CD14-positive monocyte (primary cell): ENCODE data around the gene RS1. TPM values are rescaled to one million over a fixed set of nuclear protein-coding genes. Genes with fewer than 3 reads are reported as not detected.
A peak's percentile ranks its signal among the peaks of the same experiment; 100 is the strongest.

Experiments
- DNase-seq, 3 donors: peaks; one replicate each; pipeline ENCODE4 v3.0.0-alpha.2; 2011 to 2022
- H2AFZ ChIP-seq: 2 replicates; pipeline ENCODE4 v1.6.0; 2012; ENCODE audit warnings: mild to moderate bottlenecking, low read depth, low read length, inconsistent platforms; ENCODE audit not compliant: insufficient read depth, poor library complexity, severe bottlenecking
- H3K27ac ChIP-seq, 2 donors: 1 replicate in 1 of 2; 2 replicates in 1 of 2; pipeline ENCODE4 v1.5.1; 2012 to 2013; ENCODE audit warnings: low read length in 2 of 2, control low read depth in 1 of 2, inconsistent platforms in 1 of 2, low read depth in 1 of 2, mild to moderate bottlenecking in 1 of 2
- H3K27me3 ChIP-seq, 2 donors: one replicate each; pipeline versions ENCODE4 v1.6.0 to v1.6.1; 2011 to 2013; ENCODE audit warnings: low read length in 2 of 2; ENCODE audit not compliant: control insufficient read depth in 2 of 2, insufficient read depth in 2 of 2
- H3K36me3 ChIP-seq, 2 donors: replicated peaks in 1 of 2; 1 replicate in 1 of 2; 2 replicates in 1 of 2; pipeline versions ENCODE4 v1.5.1 to v1.6.1; 2012 to 2013; ENCODE audit warnings: low read length in 2 of 2, control low read depth in 1 of 2, inconsistent platforms in 1 of 2, mild to moderate bottlenecking in 1 of 2; ENCODE audit not compliant: insufficient read depth in 2 of 2, control insufficient read depth in 1 of 2
- H3K4me1 ChIP-seq, 2 donors: 1 replicate in 1 of 2; 2 replicates in 1 of 2; pipeline versions ENCODE4 v1.5.1 to v1.6.1; 2012 to 2013; ENCODE audit warnings: low read length in 2 of 2, control low read depth in 1 of 2, inconsistent platforms in 1 of 2, mild to moderate bottlenecking in 1 of 2, moderate library complexity in 1 of 2; ENCODE audit not compliant: insufficient read depth in 2 of 2, control insufficient read depth in 1 of 2
- H3K4me2 ChIP-seq: replicated peaks from 2 replicates; pipeline ENCODE3; 2012; ENCODE audit warnings: low read length, moderate library complexity, mild to moderate bottlenecking; ENCODE audit not compliant: poor library complexity, severe bottlenecking; ENCODE audit errors: extremely low read depth
- H3K4me3 ChIP-seq, 3 experiments: fragments of 200-600 bp in 1 of 3; sonication (generic) in 1 of 3; replicated peaks in 1 of 3; 1 replicate in 2 of 3; 2 replicates in 1 of 3; pipeline ENCODE4 v1.5.1; 2011 to 2013; ENCODE audit warnings: low read length in 3 of 3, mild to moderate bottlenecking in 3 of 3, control low read depth in 2 of 3, low read depth in 2 of 3, inconsistent platforms in 1 of 3, moderate library complexity in 1 of 3
- H3K79me2 ChIP-seq: 2 replicates; pipeline ENCODE4 v1.6.0; 2012; ENCODE audit warnings: mild to moderate bottlenecking, control low read depth, inconsistent platforms, low read length, moderate library complexity; ENCODE audit not compliant: insufficient read depth
- H3K9ac ChIP-seq: 2 replicates; pipeline ENCODE4 v1.6.0; 2017; ENCODE audit warnings: low read length, mild to moderate bottlenecking; ENCODE audit not compliant: insufficient read depth, poor library complexity, severe bottlenecking
- H3K9me3 ChIP-seq, 2 donors: replicated peaks in 1 of 2; 1 replicate in 1 of 2; 2 replicates in 1 of 2; pipeline versions ENCODE4 v1.5.1 to v1.6.1; 2012 to 2013; ENCODE audit warnings: low read length in 2 of 2, control low read depth in 1 of 2; ENCODE audit not compliant: control insufficient read depth in 1 of 2, insufficient read depth in 1 of 2
- H4K20me1 ChIP-seq: 2 replicates; pipeline ENCODE4 v1.6.0; 2012; ENCODE audit warnings: mild to moderate bottlenecking, low read length, control low read depth, moderate library complexity; ENCODE audit not compliant: insufficient read depth
- H3K27ac Mint-ChIP-seq, 7 donors: one replicate each; pipeline ENCODE4 v1.8.0; 2020; ENCODE audit warnings: mild to moderate bottlenecking in 7 of 7, mixed read lengths in 7 of 7, moderate library complexity in 6 of 7, inconsistent platforms in 2 of 7
- H3K27me3 Mint-ChIP-seq, 3 donors: one replicate each; pipeline ENCODE4 v1.8.0; 2021 to 2022; ENCODE audit warnings: low read depth in 3 of 3, mild to moderate bottlenecking in 3 of 3, mixed read lengths in 3 of 3, moderate library complexity in 3 of 3, inconsistent platforms in 1 of 3
- H3K36me3 Mint-ChIP-seq, 2 donors: one replicate each; pipeline ENCODE4 v1.8.0; 2020; ENCODE audit warnings: mixed read lengths in 2 of 2, inconsistent platforms in 1 of 2, mild to moderate bottlenecking in 1 of 2
- H3K4me1 Mint-ChIP-seq: one replicate; pipeline ENCODE4 v1.8.0; 2020; ENCODE audit warnings: mild to moderate bottlenecking, mixed read lengths
- H3K4me3 Mint-ChIP-seq, 2 donors: one replicate each; pipeline ENCODE4 v1.8.0; 2020; ENCODE audit warnings: mild to moderate bottlenecking in 2 of 2, mixed read lengths in 2 of 2, moderate library complexity in 1 of 2
- H3K9me3 Mint-ChIP-seq, 7 donors: one replicate each; pipeline ENCODE4 v1.8.0; 2020 to 2022; ENCODE audit warnings: mixed read lengths in 7 of 7, mild to moderate bottlenecking in 6 of 7, moderate library complexity in 6 of 7, inconsistent platforms in 2 of 7
- WGBS: methylation state at CpG from one replicate; pipeline ENCODE4 v1.1.5; 2013; ENCODE audit warnings: missing lambda C conversion rate; ENCODE audit not compliant: insufficient coverage; 5-methylcytosine and 5-hydroxymethylcytosine counted together
- intact Hi-C, 2 donors: fragments of 100-400 bp; cut with micrococcal nuclease; formaldehyde crosslinking; loops; one replicate each; pipeline versions ENCODE4 v1.15.0 to v1.15.1; 2023
- polyA plus RNA-seq, 3 donors: library from polyadenylated mRNA; depleted of rRNA in 1 of 3; unstranded in 2 of 3; stranded (reverse) in 1 of 3; fragments of 300-500 nt in 2 of 3; fragments of >200 nt in 1 of 3; fragmentation: Illumina TruSeq in 2 of 3; gene quantifications; 1 replicate in 2 of 3; 2 replicates in 1 of 3; pipeline ENCODE4 v1.2.3, GENCODE V29; 2012 to 2021
- TF ChIP-seq, protein P1 (sequence below): fragments of 200-600 bp; IDR thresholded peaks from one replicate; pipeline ENCODE4 v1.8.0; 2022; ENCODE audit warnings: antibody characterized with exemption, mild to moderate bottlenecking

The RS1 gene
- polyA plus RNA-seq, 3 donors, result 0.08 TPM; not detected in 2

DNA sequence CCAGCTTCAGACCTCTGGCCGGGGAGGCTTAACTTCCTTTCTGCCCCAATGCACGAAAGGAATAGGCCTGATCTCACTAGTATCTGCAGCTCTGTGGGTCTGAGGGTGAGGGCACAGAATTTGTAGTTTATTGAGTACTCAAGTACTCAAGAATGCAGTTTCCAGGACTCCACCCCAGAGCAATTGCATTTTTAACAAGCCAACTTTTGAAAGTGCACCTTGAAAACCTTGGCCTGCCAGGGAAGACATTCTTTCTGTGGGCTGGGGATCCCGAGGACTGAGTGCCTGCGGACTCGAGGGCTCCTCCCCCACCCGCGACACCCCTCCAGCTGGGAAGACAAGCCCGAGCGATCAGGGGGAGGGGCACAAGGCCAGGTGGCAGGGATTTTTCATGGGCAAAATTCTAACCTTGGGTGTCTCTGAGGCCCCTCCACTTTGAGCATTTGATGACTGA, 22.4 kb downstream of the RS1 start:
- Mint-ChIP-seq H3K4me3 (no peak overlapping the region), H3K36me3 (no peaks in the 10 kb centered on the region)

DNA sequence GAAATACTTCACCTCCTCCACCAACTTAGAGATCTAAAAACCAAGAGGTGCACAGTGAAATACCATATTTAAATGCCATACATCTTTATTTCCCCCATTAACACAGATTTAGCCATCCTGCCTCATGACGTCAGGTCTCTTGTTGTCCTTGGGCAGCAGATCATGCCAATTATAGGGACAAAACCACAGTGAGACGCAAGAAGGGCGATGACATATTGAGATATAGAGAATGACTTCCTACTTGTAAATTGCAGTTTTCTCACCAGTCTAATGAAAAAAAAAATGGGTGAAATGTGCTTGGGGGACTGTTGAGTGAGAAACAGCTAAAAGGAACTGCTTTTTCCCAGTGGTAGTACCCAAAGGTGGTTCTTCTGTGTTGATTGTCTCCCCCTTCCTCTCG, 24.3 kb downstream of the RS1 start:
- no peak overlapping the region for H3K4me2 ChIP-seq
- H3K9me3 Mint-ChIP-seq, result peaks cover 0 to 4% (median 0%) of the 10 kb centered on the region in 7 donors
- peak overlapping the region in 1 of 7 donors; percentile 32 for H3K27ac Mint-ChIP-seq
- no peaks in the 10 kb centered on the region for H3K36me3 ChIP-seq
- H3K36me3 Mint-ChIP-seq, result no peaks in the 10 kb centered on the region
- no CpG with 5 or more reads among the region's 4 CpGs for WGBS
- no peaks in the 10 kb centered on the region for H4K20me1 ChIP-seq
- TF ChIP-seq, protein P1, sequence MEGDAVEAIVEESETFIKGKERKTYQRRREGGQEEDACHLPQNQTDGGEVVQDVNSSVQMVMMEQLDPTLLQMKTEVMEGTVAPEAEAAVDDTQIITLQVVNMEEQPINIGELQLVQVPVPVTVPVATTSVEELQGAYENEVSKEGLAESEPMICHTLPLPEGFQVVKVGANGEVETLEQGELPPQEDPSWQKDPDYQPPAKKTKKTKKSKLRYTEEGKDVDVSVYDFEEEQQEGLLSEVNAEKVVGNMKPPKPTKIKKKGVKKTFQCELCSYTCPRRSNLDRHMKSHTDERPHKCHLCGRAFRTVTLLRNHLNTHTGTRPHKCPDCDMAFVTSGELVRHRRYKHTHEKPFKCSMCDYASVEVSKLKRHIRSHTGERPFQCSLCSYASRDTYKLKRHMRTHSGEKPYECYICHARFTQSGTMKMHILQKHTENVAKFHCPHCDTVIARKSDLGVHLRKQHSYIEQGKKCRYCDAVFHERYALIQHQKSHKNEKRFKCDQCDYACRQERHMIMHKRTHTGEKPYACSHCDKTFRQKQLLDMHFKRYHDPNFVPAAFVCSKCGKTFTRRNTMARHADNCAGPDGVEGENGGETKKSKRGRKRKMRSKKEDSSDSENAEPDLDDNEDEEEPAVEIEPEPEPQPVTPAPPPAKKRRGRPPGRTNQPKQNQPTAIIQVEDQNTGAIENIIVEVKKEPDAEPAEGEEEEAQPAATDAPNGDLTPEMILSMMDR, result no peak
- H3K4me3 ChIP-seq, result no peak overlapping the region
- intact Hi-C loops, result no loop called here
- no peak overlapping the region for H2AFZ ChIP-seq
- peaks cover 14% of the 10 kb centered on the region for H3K4me1 Mint-ChIP-seq
- H3K9me3 ChIP-seq, result no peaks in the 10 kb centered on the region
- H3K9ac ChIP-seq, result no peak overlapping the region
- DNase-seq, result peak; percentile 8 to 20 (median 8)
- H3K27ac ChIP-seq, result no peak overlapping the region
- H3K79me2 ChIP-seq, result no peaks in the 10 kb centered on the region
- peaks cover 4 to 10% (median 6%) of the 10 kb centered on the region in 3 donors for H3K27me3 Mint-ChIP-seq
- H3K4me1 ChIP-seq, result peaks cover 13 to 16% of the 10 kb centered on the region in 2 donors
- H3K27me3 ChIP-seq, result no peaks in the 10 kb centered on the region
- H3K4me3 Mint-ChIP-seq, result no peak overlapping the region

More for the DNA sequence above, 22.4 kb downstream of the RS1 start:
- H3K27ac Mint-ChIP-seq, result no peak overlapping the region
- Histone ChIP-seq H3K4me1 (peaks cover 13 to 16% of the 10 kb centered on the region in 2 donors), H3K36me3 (no peaks in the 10 kb centered on the region), H3K4me2 (no peak overlapping the region), H4K20me1 (no peaks in the 10 kb centered on the region), H3K27me3 (no peaks in the 10 kb centered on the region), H3K9ac (no peak overlapping the region), H3K79me2 (no peaks in the 10 kb centered on the region), H3K27ac (no peak overlapping the region), H3K9me3 (no peaks in the 10 kb centered on the region), H2AFZ (no peak overlapping the region), H3K4me3 (no peak overlapping the region)
- peaks cover 2 to 10% (median 6%) of the 10 kb centered on the region in 3 donors for H3K27me3 Mint-ChIP-seq
- intact Hi-C loops, result no loop called here
- TF ChIP-seq, protein P1, result no peak
- peaks cover 0 to 4% (median 0%) of the 10 kb centered on the region in 7 donors for H3K9me3 Mint-ChIP-seq
- H3K4me1 Mint-ChIP-seq, result peaks cover 14% of the 10 kb centered on the region
- WGBS, result no CpG with 5 or more reads among the region's 9 CpGs
- DNase-seq, result no peak
